GM12878 (cell line): Measurements from ENCODE around the gene STKLD1. TPM values are rescaled to one million over a fixed set of nuclear protein-coding genes. Genes with fewer than 3 reads are reported as not detected.
A peak's percentile ranks its signal among the peaks of the same experiment; 100 is the strongest.

ENCODE experiments used
- ATAC-seq: fragments of 200-7000 bp; cut with Tn5 transposase; 3 replicates; pipeline ENCODE4 v1.9.1; 2020; ENCODE audit warnings: mild to moderate bottlenecking, moderate library complexity
- Bru-seq: library from RNA; stranded (reverse); fragments of 400-500 nt; gene quantifications from one replicate; lab custom pipeline; 2021; lab: Mats Ljungman, UMichigan
- BruChase-seq, 2 experiments: library from RNA; stranded (reverse); fragments of 400-500 nt; gene quantifications; one replicate each; lab custom pipeline; 2021; lab: Mats Ljungman, UMichigan
- BruUV-seq: library from RNA; stranded (reverse); fragments of 400-500 nt; replicated peaks from 2 replicates; lab custom pipeline; 2021; lab: Mats Ljungman, UMichigan
- CTCF ChIA-PET: fragments of 300-600 bp; sonication (Branson Sonifier 250); formaldehyde crosslinking; extraction: SDS; loops from one replicate; lab custom pipeline; 2021; ENCODE audit warnings: inconsistent platforms; lab: Yijun Ruan, JAX
- POLR2A ChIA-PET: fragments of 350-600 bp; formaldehyde crosslinking; extraction: SDS; loops from one replicate; lab custom pipeline; 2021; ENCODE audit warnings: inconsistent platforms; lab: Charles Lee
- RAD21 ChIA-PET: fragments of 300-600 bp; sonication (Branson Sonifier 250); formaldehyde crosslinking; loops from one replicate; lab custom pipeline; 2023; ENCODE audit warnings: antibody characterized with exemption; ENCODE audit not compliant: unreplicated experiment; lab: Charles Lee
- SMC1A ChIA-PET: fragments of 300-600 bp; sonication (Branson Sonifier 250); formaldehyde crosslinking; loops from one replicate; lab custom pipeline; 2023; ENCODE audit not compliant: unreplicated experiment, uncharacterized antibody; lab: Charles Lee
- DNase-seq: peaks from one replicate; pipeline ENCODE4 v3.0.0-alpha.2; 2011; ENCODE audit warnings: low read depth, low spot score
- FAIRE-seq: peaks from 3 replicates; lab custom pipeline; 2011; peaks lifted over from hg19 to GRCh38; lab: Jason Lieb, UNC
- H2AFZ ChIP-seq: 2 replicates; pipeline ENCODE4 v1.6.0; 2011; ENCODE audit warnings: low read depth, low read length, control low read depth; ENCODE audit not compliant: control insufficient read depth
- H3K27ac ChIP-seq: 2 replicates; pipeline ENCODE4 v1.5.1; 2011; ENCODE audit warnings: control low read depth; ENCODE audit not compliant: control insufficient read depth, insufficient read depth
- H3K27me3 ChIP-seq, 2 experiments: replicated peaks in 1 of 2; 2 replicates each; pipeline versions ENCODE4 v1.6.0 to v1.6.1; 2011; ENCODE audit warnings: low read length in 1 of 2; ENCODE audit not compliant: control insufficient read depth in 2 of 2, insufficient read depth in 2 of 2
- H3K36me3 ChIP-seq, 2 experiments: 2 replicates each; pipeline ENCODE4 v1.5.1; 2011; ENCODE audit warnings: low read length in 1 of 2; ENCODE audit not compliant: control insufficient read depth in 2 of 2, insufficient read depth in 2 of 2
- H3K4me1 ChIP-seq: 2 replicates; pipeline ENCODE4 v1.6.1; 2011; ENCODE audit warnings: mild to moderate bottlenecking, low read length, moderate library complexity, mixed read lengths; ENCODE audit not compliant: control insufficient read depth, insufficient read depth
- H3K4me2 ChIP-seq: 2 replicates; pipeline ENCODE4 v1.6.0; 2011; ENCODE audit warnings: control low read depth; ENCODE audit not compliant: control insufficient read depth, insufficient read depth
- H3K4me3 ChIP-seq: fragments of 200-600 bp; sonication (generic); 2 replicates; pipeline ENCODE4 v1.5.1; 2016
- H3K79me2 ChIP-seq: 2 replicates; pipeline ENCODE4 v1.6.0; 2011; ENCODE audit warnings: low read length; ENCODE audit not compliant: control insufficient read depth, insufficient read depth
- H3K9ac ChIP-seq: 2 replicates; pipeline ENCODE4 v1.8.0; 2011; ENCODE audit warnings: low read length, control low read depth, mixed read lengths; ENCODE audit not compliant: control insufficient read depth, insufficient read depth
- H3K9me3 ChIP-seq: replicated peaks from 3 replicates; pipeline ENCODE4 v1.5.1; 2011; ENCODE audit warnings: mild to moderate bottlenecking, low read length; ENCODE audit not compliant: control insufficient read depth, insufficient read depth
- H4K20me1 ChIP-seq: 2 replicates; pipeline ENCODE4 v1.6.0; 2011; ENCODE audit not compliant: control insufficient read depth, insufficient read depth
- ASH2L ChIP-seq: fragments of 300-600, 200-600 bp; sonication (generic); IDR thresholded peaks from 2 replicates; pipeline ENCODE4 v1.6.1; 2017; ENCODE audit warnings: low read depth, mild to moderate bottlenecking, borderline replicate concordance
- CHD4 ChIP-seq: fragments of 200-600 bp; sonication (generic); IDR thresholded peaks from 2 replicates; pipeline ENCODE4 v1.6.1; 2016; ENCODE audit warnings: mild to moderate bottlenecking
- CUX1 ChIP-seq: IDR thresholded peaks from 2 replicates; pipeline ENCODE4 v1.6.1; 2012; ENCODE audit warnings: improper control_type of control experiment, low read depth, low read length; ENCODE audit not compliant: insufficient replicate concordance
- DPF2 ChIP-seq: fragments of 450-650 bp; IDR thresholded peaks from 2 replicates; pipeline ENCODE4 v1.6.1; 2017; ENCODE audit warnings: mild to moderate bottlenecking
- ETV6 ChIP-seq, 2 experiments: fragments of 450-650 bp in 1 of 2; IDR thresholded peaks in 1 of 2; conservative IDR thresholded peaks in 1 of 2; 2 replicates each; pipeline ENCODE4 v1.6.1; 2014; ENCODE audit warnings: antibody characterized with exemption in 1 of 2, borderline replicate concordance in 1 of 2, low read depth in 1 of 2, mild to moderate bottlenecking in 1 of 2, moderate library complexity in 1 of 2
- NR2C2 ChIP-seq: IDR thresholded peaks from 2 replicates; pipeline ENCODE4 v1.6.1; 2011; ENCODE audit warnings: borderline replicate concordance, low read depth; ENCODE audit not compliant: control insufficient read depth, insufficient read length
- NR2F1 ChIP-seq: fragments of 450-650 bp; conservative IDR thresholded peaks from 2 replicates; pipeline ENCODE4 v1.6.1; 2017; ENCODE audit warnings: mild to moderate bottlenecking
- RBBP5 ChIP-seq: fragments of 200-600 bp; sonication (generic); conservative IDR thresholded peaks from 2 replicates; pipeline ENCODE4 v1.6.1; 2016
- SMC3 ChIP-seq: IDR thresholded peaks from 2 replicates; pipeline ENCODE4 v1.6.1; 2011; ENCODE audit warnings: low read length, improper control_type of control experiment, borderline replicate concordance
- SPI1 ChIP-seq: IDR thresholded peaks from 2 replicates; pipeline ENCODE4 v1.6.1; 2011; ENCODE audit warnings: low read depth, mild to moderate bottlenecking, low read length, moderate library complexity, borderline replicate concordance; ENCODE audit not compliant: insufficient read depth
- TCF12 ChIP-seq: IDR thresholded peaks from 2 replicates; pipeline ENCODE4 v1.6.1; 2011; ENCODE audit warnings: low read depth, mild to moderate bottlenecking, low read length
- YY1 ChIP-seq: IDR thresholded peaks from 2 replicates; pipeline ENCODE4 v1.6.1; 2011; ENCODE audit warnings: low read depth, mild to moderate bottlenecking, low read length
- WGBS: methylation state at CpG from one replicate; pipeline ENCODE4 v1.1.6; 2016; ENCODE audit warnings: low lambda C conversion rate; ENCODE audit not compliant: insufficient replicate concordance, insufficient coverage; ENCODE audit errors: missing lambda C conversion rate; 5-methylcytosine and 5-hydroxymethylcytosine counted together
- in situ Hi-C: fragments of 300-500 bp; cut with MboI; formaldehyde crosslinking; loops from 9 replicates; pipeline ENCODE4 v1.14.3; 2018; ENCODE audit warnings: mixed read lengths
- intact Hi-C: fragments of 100-400 bp; cut with micrococcal nuclease; formaldehyde crosslinking; loops from one replicate; pipeline ENCODE4 v1.14.2; 2022; ENCODE audit not compliant: unreplicated experiment
- long read RNA-seq, 2 experiments: library from polyadenylated mRNA; unstranded; transcript quantifications; one replicate each; pipeline ENCODE4 v2.0.0, GENCODE V29; 2019 to 2020
- polyA minus RNA-seq, 3 experiments: library from RNA; depleted of rRNA, polyadenylated mRNA; stranded (reverse); fragments of >200 nt; gene quantifications; 2 replicates each; pipeline ENCODE4 v1.2.3, GENCODE V29; 2011
- polyA plus RNA-seq, 11 experiments: library from polyadenylated mRNA; depleted of rRNA in 4 of 11; unstranded in 6 of 11; stranded (reverse) in 5 of 11; fragments of >200 nt; fragmentation: Nextera tagmentation in 4 of 11; fragmentation: Illumina TruSeq in 1 of 11; extraction: Ambion mirVana in 4 of 11; extraction: Trizol in 1 of 11; gene quantifications; 1 replicate in 1 of 11; 2 replicates in 10 of 11; pipeline versions ENCODE4 v1.2.1 to v1.2.3, GENCODE V29; 2011 to 2016; ENCODE audit warnings: inconsistent platforms in 2 of 11, missing spikeins in 2 of 11, low read depth in 1 of 11
- total RNA-seq, 4 experiments: library from RNA; depleted of rRNA in 3 of 4; stranded (reverse); fragments of >200 nt in 3 of 4; fragmentation: Illumina TruSeq in 1 of 4; extraction: Trizol in 1 of 4; gene quantifications; 2 replicates each; pipeline versions ENCODE4 v1.2.1 to v1.2.3, GENCODE V29; 2013 to 2021

STKLD1 gene
- total RNA-seq (2013; cell fraction: nucleolus; rRNA removed): 0.63 and 1.5 TPM in 2 replicates
- total RNA-seq (2014; rRNA removed) (0.40 and 0.44 TPM in 2 replicates), total RNA-seq (2014; rRNA removed; fragmentation: Illumina TruSeq; extraction: Trizol) (0.23 TPM in 1 of 2 replicates, not detected in the other), total RNA-seq (2021) (0.35 TPM in 1 of 2 replicates, not detected in the other), polyA plus RNA-seq (2011; rRNA removed) (0.34 and 0.48 TPM in 2 replicates), polyA plus RNA-seq (2014; fragmentation: Illumina TruSeq; extraction: Trizol) (0.40 TPM in 1 of 2 replicates, not detected in the other), polyA plus RNA-seq (2014; fragmentation: Nextera tagmentation; extraction: Ambion mirVana) (under 1 TPM in 1 of 2 experiments, not detected in 1; 0.24 TPM), polyA plus RNA-seq (2014; rRNA removed) (0.37 TPM in 1 of 2 replicates, not detected in the other), polyA plus RNA-seq (2016; fragmentation: Nextera tagmentation; extraction: Ambion mirVana) (under 1 TPM; 0.07 to 0.13 TPM), polyA minus RNA-seq (2011; rRNA and poly(A)+ RNA removed) (0.44 TPM in 1 of 2 replicates, not detected in the other), Bru-seq, nascent RNA (percentile 28 among the genes with signal in this experiment), BruChase-seq, experiment 1, labeled RNA remaining after a 6-hour chase (percentile 31 among the genes with signal in this experiment), BruChase-seq, experiment 2, labeled RNA remaining after a 2-hour chase (percentile 23 among the genes with signal in this experiment)
- 0.25 TPM for polyA plus RNA-seq (2011; ENCODE audit: low read depth)
- 0.22 and 0.28 TPM in 2 replicates for polyA plus RNA-seq (2011; cell fraction: cytosol; rRNA removed)
- polyA plus RNA-seq (2011; cell fraction: nucleus; rRNA removed): 0.39 and 0.69 TPM in 2 replicates
- polyA plus RNA-seq (2012): 0.58 and 0.70 TPM in 2 replicates
- not detected in 2 replicates for polyA minus RNA-seq (2011; cell fraction: cytosol; rRNA and poly(A)+ RNA removed)
- not detected in 2 replicates for polyA minus RNA-seq (2011; cell fraction: nucleus; rRNA and poly(A)+ RNA removed)
- long read RNA-seq, experiment 1: 0 reads
- long read RNA-seq, experiment 2: 0 reads

- peak within 1 kb of the TSS; percentile 97 for H3K4me3 ChIP-seq
- H3K9me3 ChIP-seq: no peaks in the 10 kb centered on the region; the same call in 2 of the 3 replicates
- peak within 1 kb of the TSS; percentile 78 for H3K27ac ChIP-seq
- H3K4me2 ChIP-seq: peak within 1 kb of the TSS; percentile 97
- CTCF ChIA-PET: interaction anchor here (0.6 to 1.8 kb wide), 9 partner anchors 10 to 939 kb away, joined by 3 to 5 read pairs (median 3); no protein-coding TSS in a partner anchor
- peak; percentile 94 for ATAC-seq
- SMC1A ChIA-PET: interaction anchor here (0.9 to 1.2 kb wide), 4 partner anchors 12 to 104 kb away, joined by 3 to 4 read pairs (median 4); partner anchors contain the start of genes MED22 and RPL7A
- POLR2A ChIA-PET: interaction anchor here (0.9 to 2.9 kb wide), 5 partner anchors 20 to 41 kb away, joined by 3 to 12 read pairs (median 9); partner anchors contain the start of genes MED22, REXO4, RPL7A and SURF1
- FAIRE-seq: no peak
- RAD21 ChIA-PET: interaction anchor here (0.6 to 1.6 kb wide), 2 partner anchors 21 to 28 kb away, joined by 3 to 4 read pairs; partner anchors contain the start of genes MED22 and RPL7A
- peak within 1 kb of the TSS; percentile 93 for H3K9ac ChIP-seq
- peaks cover 49% of the 10 kb centered on the region for H3K79me2 ChIP-seq
- H3K36me3 ChIP-seq: peaks cover 0 to 3% of the 10 kb centered on the region in 2 experiments; a peak in 2 of 4 replicates
- intact Hi-C loops: loop anchor here (5.0 kb wide), 1 partner anchor 41 kb away; the partner anchor contains the start of gene REXO4
- peaks cover 7% of the 10 kb centered on the region for H4K20me1 ChIP-seq
- WGBS: 3% methylated on average over 54 of the region's 120 CpGs
- in situ Hi-C loops: no loop called here
- peak; percentile 73 for DNase-seq
- no TSS peak for BruUV-seq
- no peaks in the 10 kb centered on the region for H3K27me3 ChIP-seq
- peak within 1 kb of the TSS; percentile 86 for H2AFZ ChIP-seq
- H3K4me1 ChIP-seq: peaks cover 18% of the 10 kb centered on the region
- TF ChIP-seq SPI1 (peak; percentile 12; the same call in 1 of the 2 replicates), ASH2L (peak; percentile 72; the same call in 1 of the 2 replicates), RBBP5 (no peak), DPF2 (peak; percentile 89), NR2F1 (peak; percentile 65), TCF12 (peak; percentile 48; the same call in 1 of the 2 replicates), NR2C2 (no peak), CUX1 (no peak), ETV6 (conservative IDR thresholded peaks at IDR 0.05 in 1 of 2, IDR thresholded peaks at IDR 0.05 in 1 of 2; ENCODE audit: borderline replicate concordance in 1 of 2, low read depth in 1 of 2) (no peak), YY1 (peak; percentile 68; the same call in 1 of the 2 replicates), SMC3 (no peak), CHD4 (no peak)
Measured at GRCh38 chr9:133375724-133376654, at the start of gene STKLD1, which contains the start of gene SURF4. TSS of gene STKLD1 (plus strand) at chr9:133376366. CDS start at chr9:133376474, 108 bp downstream. TSS of gene SURF4 (minus strand) at chr9:133376060. CDS start at chr9:133375969, 91 bp downstream.
